Loucy (cell line): ENCODE measurements around the gene LHFPL6.

Source experiments
- H2AFZ ChIP-seq: fragments of 200-600 bp; sonication (generic); 2 replicates; pipeline ENCODE4 v1.6.0; 2016; ENCODE audit warnings: antibody characterized with exemption, mild to moderate bottlenecking, low read length, moderate library complexity
- H3F3A ChIP-seq: fragments of 200-600 bp; 2 replicates; pipeline ENCODE4 v1.6.0; 2016; ENCODE audit warnings: antibody characterized with exemption, low read depth, mild to moderate bottlenecking
- H3K27me3 ChIP-seq: fragments of 200-600 bp; sonication (generic); 2 replicates; pipeline ENCODE4 v1.6.1; 2014; ENCODE audit warnings: low read length, mild to moderate bottlenecking; ENCODE audit not compliant: insufficient read depth, poor library complexity, severe bottlenecking
- H3K36me3 ChIP-seq: fragments of 200-600 bp; sonication (generic); 2 replicates; pipeline ENCODE4 v1.6.1; 2016; ENCODE audit warnings: low read length; ENCODE audit not compliant: insufficient read depth
- H3K4me1 ChIP-seq: fragments of 200-600 bp; sonication (generic); 2 replicates; pipeline ENCODE4 v1.5.1; 2014; ENCODE audit warnings: low read length, mild to moderate bottlenecking; ENCODE audit not compliant: insufficient read depth, poor library complexity, severe bottlenecking
- H3K4me2 ChIP-seq: fragments of 200-600 bp; sonication (generic); 2 replicates; pipeline ENCODE4 v1.6.0; 2014; ENCODE audit warnings: antibody characterized with exemption, low read length, low read depth, mild to moderate bottlenecking; ENCODE audit not compliant: poor library complexity, severe bottlenecking
- H3K4me3 ChIP-seq: fragments of 200-600 bp; sonication (generic); 2 replicates; pipeline ENCODE4 v1.5.1; 2014; ENCODE audit warnings: low read length, mild to moderate bottlenecking, mixed read lengths; ENCODE audit not compliant: poor library complexity, severe bottlenecking
- H3K79me2 ChIP-seq: fragments of 200-600 bp; sonication (generic); 2 replicates; pipeline ENCODE4 v1.6.1; 2014; ENCODE audit warnings: low read length; ENCODE audit not compliant: insufficient read depth
- H3K9ac ChIP-seq: fragments of 200-600 bp; sonication (generic); 2 replicates; pipeline ENCODE4 v1.6.0; 2014; ENCODE audit warnings: mild to moderate bottlenecking, low read depth, low read length, moderate library complexity; ENCODE audit not compliant: poor library complexity, severe bottlenecking
- H3K9me2 ChIP-seq: fragments of 200-600 bp; sonication (generic); replicated peaks from 2 replicates; pipeline ENCODE4 v1.6.1; 2016; ENCODE audit warnings: low read depth, low read length, mixed read lengths
- H3K9me3 ChIP-seq: fragments of 200-600 bp; sonication (generic); 2 replicates; pipeline ENCODE4 v1.6.1; 2014; ENCODE audit warnings: mild to moderate bottlenecking, antibody characterized with exemption, low read length, low read depth; ENCODE audit not compliant: insufficient read depth
- H4K20me1 ChIP-seq: fragments of 200-600 bp; sonication (generic); 2 replicates; pipeline ENCODE4 v1.6.0; 2014; ENCODE audit warnings: antibody characterized with exemption, low read length, mild to moderate bottlenecking; ENCODE audit not compliant: insufficient read depth, poor library complexity, severe bottlenecking
- CTCF ChIP-seq: fragments of 200-600 bp; sonication (generic); conservative IDR thresholded peaks from 2 replicates; pipeline ENCODE4 v1.5.1; 2014; ENCODE audit warnings: mild to moderate bottlenecking, antibody characterized with exemption, low read length
- EZH2phosphoT487 ChIP-seq: fragments of 200-600 bp; IDR thresholded peaks from 2 replicates; pipeline ENCODE4 v1.6.1; 2018; ENCODE audit warnings: antibody characterized with exemption, mild to moderate bottlenecking, moderate library complexity, borderline replicate concordance

The LHFPL6 gene

GRCh38 chr13:39403106-39403505 is 199.9 kb downstream of the LHFPL6 start:
- Histone ChIP-seq H3K4me3 (no peak overlapping the region), H3K9ac (no peak overlapping the region), H3K27me3 (no peaks in the 10 kb centered on the region), H4K20me1 (no peaks in the 10 kb centered on the region), H3K4me1 (no peaks in the 10 kb centered on the region), H3K79me2 (no peaks in the 10 kb centered on the region), H3K9me3 (no peaks in the 10 kb centered on the region), H3K4me2 (no peak overlapping the region), H2AFZ (no peak overlapping the region), H3K9me2 (no peaks in the 10 kb centered on the region), H3F3A (no peaks in the 10 kb centered on the region), H3K36me3 (no peaks in the 10 kb centered on the region)
- TF ChIP-seq CTCF = no peak
- no peak for TF ChIP-seq EZH2phosphoT487

GRCh38 chr13:39402221-39402970 is 200.6 kb downstream of the LHFPL6 start:
- H2AFZ ChIP-seq = no peak overlapping the region
- no peaks in the 10 kb centered on the region for H3F3A ChIP-seq
- no peaks in the 10 kb centered on the region for H4K20me1 ChIP-seq
- no peaks in the 10 kb centered on the region for H3K27me3 ChIP-seq
- TF ChIP-seq CTCF (no peak), EZH2phosphoT487 (no peak)
- H3K4me1 ChIP-seq = no peaks in the 10 kb centered on the region
- no peaks in the 10 kb centered on the region for H3K9me3 ChIP-seq
- H3K9ac ChIP-seq = no peak overlapping the region
- no peak overlapping the region for H3K4me3 ChIP-seq
- no peaks in the 10 kb centered on the region for H3K36me3 ChIP-seq
- H3K4me2 ChIP-seq = no peak overlapping the region
- no peaks in the 10 kb centered on the region for H3K79me2 ChIP-seq
- H3K9me2 ChIP-seq = no peaks in the 10 kb centered on the region

GRCh38 chr13:39401756-39402155 is 201.2 kb downstream of the LHFPL6 start:
- Histone ChIP-seq H4K20me1 (no peaks in the 10 kb centered on the region), H3K36me3 (no peaks in the 10 kb centered on the region), H3K9me3 (no peaks in the 10 kb centered on the region)

More at GRCh38 chr13:39401756-39402155, 201.2 kb downstream of the LHFPL6 start:
- no peaks in the 10 kb centered on the region for H3K4me1 ChIP-seq
- TF ChIP-seq EZH2phosphoT487 (no peak), CTCF (no peak)
- no peaks in the 10 kb centered on the region for H3K27me3 ChIP-seq
- no peak overlapping the region for H3K9ac ChIP-seq
- H3F3A ChIP-seq = no peaks in the 10 kb centered on the region
- H3K79me2 ChIP-seq = no peaks in the 10 kb centered on the region
- no peak overlapping the region for H3K4me2 ChIP-seq
- H3K9me2 ChIP-seq = no peaks in the 10 kb centered on the region
- H2AFZ ChIP-seq = no peak overlapping the region
- H3K4me3 ChIP-seq = no peak overlapping the region
